Right renal cortex interstitium (tissue), 3 donors: ENCODE results near the gene FGG. TPM values are rescaled to one million over a fixed set of nuclear protein-coding genes. Genes with fewer than 3 reads are reported as not detected.

ENCODE experiments used
- DNase-seq, 3 donors: peaks; one replicate each; pipeline ENCODE4 v3.0.0-alpha.2; 2013; ENCODE audit warnings: low read depth in 3 of 3, low spot score in 2 of 3
- polyA plus RNA-seq, 3 donors: library from polyadenylated mRNA; unstranded; fragments of 120-200 nt; gene quantifications; one replicate each; pipeline ENCODE4 v1.2.1, GENCODE V29; 2013; ENCODE audit not compliant: insufficient read length in 3 of 3

FGG gene
- 1 to 10 TPM in 1 of 3 donors, under 1 TPM in 1, not detected in 1; 0.44 to 1.1 TPM for polyA plus RNA-seq

GRCh38 chr4:154612472-154613414, at the start of gene FGG:
FGG (minus strand) TSS chr4:154612656; CDS start chr4:154612609, 47 bp downstream.
- no peak for DNase-seq

- DNase-seq, result no peak
Measured at GRCh38 chr4:154660052-154660451, 47.6 kb upstream of the FGG start.

GRCh38 chr4:154658680-154659405, 46.4 kb upstream of the FGG start:
- DNase-seq, result no peak

DNA sequence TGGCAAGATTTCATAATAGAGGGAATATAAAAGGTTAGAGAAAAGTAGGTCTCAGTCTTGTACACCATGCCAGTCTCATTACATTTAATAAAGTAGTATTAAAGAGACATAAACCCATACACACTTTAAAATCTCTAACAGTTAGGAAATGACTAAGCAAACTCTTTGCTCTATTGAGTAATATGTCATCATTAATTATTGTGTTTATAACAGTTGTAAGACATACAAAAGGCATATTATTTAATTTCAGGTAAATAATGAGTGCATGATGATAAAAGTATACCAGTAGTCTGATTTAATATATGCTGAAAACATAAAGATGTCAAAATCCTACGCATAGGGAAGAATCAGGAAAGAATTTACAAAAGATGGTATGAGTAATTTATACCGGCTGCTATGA, 31.0 kb upstream of the FGG start:
- no peak for DNase-seq

DNA sequence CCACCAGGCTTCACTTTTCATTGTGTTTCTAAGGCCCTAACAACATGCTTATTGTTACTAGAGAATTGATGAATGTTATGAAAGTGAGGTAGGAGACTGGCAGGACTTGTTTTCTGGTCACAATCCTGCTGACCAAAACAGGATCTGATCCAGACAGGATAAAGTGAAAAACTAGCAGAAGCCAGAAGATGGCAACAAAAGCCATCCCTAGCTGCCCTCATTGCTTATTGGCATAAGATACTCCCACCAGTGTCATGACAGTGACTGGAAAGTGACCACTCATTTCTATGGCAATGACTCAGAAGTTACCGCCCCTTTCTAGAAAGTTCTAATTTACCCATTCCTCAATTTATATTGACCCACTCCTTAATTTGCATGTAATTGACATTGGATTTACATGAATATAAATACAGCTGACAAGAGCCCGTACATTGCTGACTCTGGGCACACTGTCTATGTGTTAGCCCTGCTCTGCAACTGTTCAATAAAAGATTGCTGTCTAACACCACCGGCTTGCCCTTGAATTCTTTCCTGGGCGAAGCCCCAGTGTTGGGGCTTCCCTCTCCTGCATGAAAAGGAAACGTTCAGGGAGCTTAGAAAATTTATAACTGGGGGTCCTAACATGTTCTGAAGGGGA, 30.0 kb upstream of the FGG start:
- DNase-seq, result no peak

DNA sequence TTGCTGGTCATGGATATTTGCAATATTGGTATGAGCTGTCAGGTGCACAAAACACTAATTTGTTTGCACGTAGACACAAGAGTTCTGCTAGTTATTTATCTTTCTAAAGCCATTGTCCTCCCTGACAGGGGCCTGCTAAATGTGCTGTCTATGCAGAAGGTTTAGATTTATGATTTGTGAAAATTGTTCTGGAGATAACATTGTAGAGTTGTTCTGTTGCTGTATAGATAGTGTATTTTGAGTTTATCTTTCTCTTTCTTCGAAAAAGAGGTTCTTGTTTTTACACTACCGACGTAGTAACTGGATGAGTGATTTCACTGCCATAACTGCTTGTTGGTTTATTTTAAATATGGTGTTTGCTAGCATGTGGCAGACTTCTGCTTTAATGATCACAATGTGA, 28.5 kb upstream of the FGG start:
- DNase-seq, result no peak

DNA sequence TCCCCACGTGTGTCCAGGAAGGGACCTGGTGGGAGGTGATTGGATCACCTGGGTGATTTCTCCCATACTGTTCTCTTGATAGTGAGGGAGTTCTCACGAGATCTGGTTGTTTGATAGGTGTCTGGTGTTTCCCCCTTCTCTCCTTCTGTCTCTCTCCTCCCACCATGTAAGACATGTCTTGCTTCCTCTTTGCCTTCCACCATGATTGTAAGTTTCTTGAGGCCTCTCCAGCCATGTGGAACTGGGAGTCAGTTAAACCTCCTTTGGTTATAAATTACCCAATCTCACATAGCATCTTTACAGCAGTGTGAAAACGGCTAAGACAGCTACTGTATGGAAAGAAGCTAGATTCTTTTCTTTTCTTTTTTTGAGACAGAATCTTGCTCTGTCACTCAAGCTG, 21.6 kb upstream of the FGG start:
- no peak for DNase-seq

- no peak for DNase-seq
Measured at GRCh38 chr4:154631828-154632227, 19.4 kb upstream of the FGG start.

DNA sequence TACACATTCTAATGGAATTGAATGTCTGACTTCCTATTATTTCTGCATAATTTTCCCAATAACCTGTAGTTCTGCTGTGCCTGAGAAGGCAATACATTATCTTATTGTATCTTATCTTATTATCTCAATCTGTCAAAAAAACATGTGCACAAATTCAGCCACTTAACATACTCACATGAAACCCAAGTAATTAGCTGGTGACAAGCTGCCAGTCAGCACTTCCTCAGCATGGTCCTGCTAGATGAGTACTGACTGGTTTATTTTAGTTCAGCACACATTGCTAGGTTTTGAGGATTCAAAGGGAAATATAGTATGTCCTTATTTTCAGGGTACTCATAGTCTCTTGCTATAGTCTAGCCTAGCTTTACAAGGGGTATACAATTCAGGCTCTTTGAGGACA, 17.9 kb upstream of the FGG start:
- DNase-seq, result no peak

- peak in 1 of 3 donors; percentile 17 for DNase-seq
Measured at GRCh38 chr4:154626793-154627484, 14.5 kb upstream of the FGG start.

DNA sequence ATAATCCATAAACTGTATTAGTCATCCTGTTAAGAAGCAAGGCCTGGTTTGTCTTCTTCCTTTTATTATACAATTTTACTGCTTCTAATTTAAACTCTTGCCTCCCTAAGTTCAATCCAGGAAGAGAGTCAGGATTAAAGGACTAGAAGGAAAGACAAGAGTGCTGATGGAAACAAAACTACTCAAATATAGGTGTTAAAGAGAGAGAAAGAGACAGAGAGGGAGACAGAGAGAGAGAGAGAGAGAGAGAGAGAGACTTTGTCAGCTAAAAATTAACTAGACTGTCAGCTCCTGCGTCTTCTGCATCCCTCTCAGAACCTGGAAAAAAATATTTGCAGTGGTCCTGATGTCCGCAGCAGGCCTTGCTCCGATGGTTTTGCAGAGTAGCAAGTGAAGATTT, 13.5 kb upstream of the FGG start:
- DNase-seq, result no peak

- DNase-seq, result no peak
Measured at GRCh38 chr4:154623995-154624394, 11.5 kb upstream of the FGG start.

GRCh38 chr4:154623436-154623835, 11.0 kb upstream of the FGG start:
- no peak for DNase-seq

- no peak for DNase-seq
Measured at GRCh38 chr4:154622598-154622997, 10.1 kb upstream of the FGG start.

- no peak for DNase-seq
Measured at GRCh38 chr4:154620111-154620510, 7.7 kb upstream of the FGG start.

DNA sequence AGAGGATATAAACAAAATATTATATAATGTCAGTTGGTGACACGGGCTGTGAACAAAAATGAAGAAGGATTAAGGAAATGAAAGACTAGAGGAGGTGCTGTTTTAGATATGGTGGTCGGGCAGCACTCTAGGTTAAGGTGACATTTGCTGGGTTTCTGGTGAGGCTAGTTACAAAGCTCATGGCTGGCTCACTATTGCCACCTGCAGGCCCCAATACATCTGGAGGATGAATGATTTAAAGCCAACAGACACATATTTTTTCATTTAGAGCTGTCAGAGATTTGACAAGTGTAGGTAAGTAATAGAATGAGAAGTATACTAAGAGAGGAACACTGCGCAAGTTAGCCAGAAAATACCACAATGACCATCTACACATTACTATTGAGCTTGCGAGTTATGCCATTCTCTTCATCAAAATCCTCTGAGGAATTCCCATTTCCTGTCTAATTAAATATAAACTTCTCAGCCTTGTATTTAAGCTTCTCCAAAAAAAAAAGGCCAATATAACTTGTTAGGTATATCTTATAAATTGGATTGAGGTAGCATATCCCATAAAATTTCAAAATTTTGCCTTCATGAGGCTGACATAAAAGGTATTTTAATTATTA, 6.4 kb upstream of the FGG start:
- DNase-seq, result no peak

DNA sequence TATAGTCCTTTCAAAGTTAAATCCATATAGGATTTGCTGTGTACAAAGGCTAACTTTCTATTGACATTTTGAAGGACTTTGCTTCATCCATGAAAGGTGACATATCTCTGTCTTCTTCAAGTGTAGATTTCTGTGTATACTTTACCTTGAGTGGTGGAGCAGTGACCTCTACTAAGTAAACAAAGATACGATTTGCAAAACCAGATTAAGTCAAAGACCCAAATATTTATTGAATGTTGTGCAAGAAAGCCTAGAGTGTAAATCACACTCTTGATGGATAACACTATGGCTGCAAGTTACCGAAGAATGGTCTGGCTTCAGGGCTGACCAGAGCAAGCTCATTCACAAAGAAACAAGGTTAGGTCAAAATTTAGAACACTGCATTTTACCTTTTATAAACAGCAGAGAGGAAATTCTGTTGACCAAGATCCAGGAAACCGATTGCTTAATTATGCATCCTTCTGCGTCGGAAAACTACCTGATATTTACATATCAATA, 5.4 kb upstream of the FGG start:
- no peak for DNase-seq

DNA sequence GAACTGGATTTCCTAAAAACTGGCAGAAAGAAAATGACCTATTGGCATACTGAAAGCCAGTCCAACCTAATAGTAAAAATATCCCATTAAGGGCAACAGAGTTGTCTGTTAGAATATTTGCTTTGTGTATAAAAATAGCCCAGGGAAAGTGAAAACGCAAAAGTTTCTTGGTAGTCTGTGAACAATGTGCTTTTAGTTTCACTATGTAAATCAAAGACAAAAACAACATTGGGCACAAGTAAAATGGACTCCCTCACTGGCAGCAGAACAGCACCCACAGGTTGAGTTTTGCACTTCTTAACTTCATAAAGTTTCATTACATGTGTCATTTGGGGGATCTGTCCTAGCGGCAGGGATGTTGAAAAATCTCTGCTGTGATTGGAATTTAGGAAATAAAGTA, 4.3 kb upstream of the FGG start:
- no peak for DNase-seq

DNA sequence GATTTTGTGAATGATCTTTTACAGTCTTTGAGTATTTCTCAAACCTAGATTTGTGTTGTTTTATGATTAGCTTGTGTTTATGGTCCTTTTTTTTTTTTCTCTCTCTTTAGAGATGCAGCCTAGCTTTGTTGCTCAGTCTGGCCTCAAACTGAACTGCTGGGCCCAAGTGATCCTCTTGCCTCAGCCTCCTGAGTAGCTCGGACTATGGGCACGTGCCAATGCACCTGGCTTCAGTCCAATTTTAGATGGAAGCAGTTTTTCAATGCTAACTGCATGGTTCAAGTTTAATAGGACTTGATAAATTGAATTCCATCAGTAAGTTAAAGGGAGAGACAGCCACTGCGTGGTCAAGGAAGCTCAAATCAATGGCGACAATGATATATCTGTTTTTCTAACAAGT, 3.8 kb upstream of the FGG start:
- no peak for DNase-seq

DNA sequence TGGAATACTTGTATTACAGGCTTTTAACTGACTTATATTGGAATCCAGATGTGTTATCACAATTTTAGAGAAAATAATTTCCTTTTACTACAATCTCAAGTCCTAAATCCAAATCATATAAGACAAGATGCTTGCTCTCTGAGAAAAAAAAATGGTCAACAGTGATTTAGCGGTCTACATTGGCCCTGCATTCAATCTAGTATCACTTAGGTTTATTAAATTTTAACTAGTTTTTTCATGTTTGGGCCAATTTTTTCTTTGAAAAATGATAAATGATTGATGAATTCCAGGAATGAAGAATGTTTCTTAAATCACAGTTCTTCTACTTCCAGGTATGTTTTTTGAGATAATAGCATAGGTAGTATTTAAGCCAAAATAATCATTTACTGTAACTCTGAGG, 2.8 kb upstream of the FGG start:
- DNase-seq, result no peak
